Vagina (tissue), 2 donors: Measurements from ENCODE around the gene GNG2. TPM values are rescaled to one million over a fixed set of nuclear protein-coding genes. Genes with fewer than 3 reads are reported as not detected.

Experiments used
- DNase-seq, 2 donors: peaks; one replicate each; pipeline ENCODE4 v3.0.0-alpha.2; 2017; ENCODE audit errors: extremely low spot score in 2 of 2
- H3K27ac ChIP-seq: fragments of 200-600 bp; sonication (generic); one replicate; pipeline ENCODE4 v1.5.1; 2019
- H3K27me3 ChIP-seq: fragments of 200-600 bp; sonication (generic); one replicate; pipeline ENCODE4 v1.5.1; 2019
- H3K36me3 ChIP-seq, 2 donors: fragments of 200-600 bp; sonication (generic); one replicate each; pipeline ENCODE4 v1.5.1; 2017 to 2019
- H3K4me1 ChIP-seq: fragments of 200-600 bp; sonication (generic); one replicate; pipeline ENCODE4 v1.5.1; 2019
- H3K4me3 ChIP-seq, 2 donors: fragments of 200-600 bp; sonication (generic); 1 replicate in 1 of 2; 2 replicates in 1 of 2; pipeline ENCODE4 v1.5.1; 2016 to 2019
- H3K9me3 ChIP-seq: fragments of 200-600 bp; sonication (generic); one replicate; pipeline ENCODE4 v1.5.1; 2019
- CTCF ChIP-seq, 3 experiments: fragments of 450-650 bp in 2 of 3; fragments of 200-600 bp in 1 of 3; sonication (generic) in 1 of 3; IDR thresholded peaks; one replicate each; pipeline ENCODE4 v1.5.1; 2017 to 2019; ENCODE audit warnings: antibody characterized with exemption in 3 of 3, mild to moderate bottlenecking in 2 of 3, moderate library complexity in 2 of 3
- POLR2A ChIP-seq, 2 donors: fragments of 450-650 bp; IDR thresholded peaks; one replicate each; pipeline ENCODE4 v1.6.1; 2017; ENCODE audit warnings: antibody characterized with exemption in 2 of 2, mild to moderate bottlenecking in 2 of 2, moderate library complexity in 2 of 2
- POLR2AphosphoS5 ChIP-seq, 2 donors: sonication (generic); formaldehyde crosslinking; IDR thresholded peaks; one replicate each; pipeline ENCODE4 v1.9.0; 2017; ENCODE audit warnings: antibody characterized with exemption in 2 of 2, mild to moderate bottlenecking in 2 of 2, low read depth in 1 of 2; ENCODE audit not compliant: insufficient read depth in 1 of 2
- intact Hi-C: fragments of 100-400 bp; cut with DNase I; formaldehyde crosslinking; loops from one replicate; pipeline ENCODE4 v1.15.1; 2023
- total RNA-seq: library from RNA; depleted of rRNA; stranded (reverse); fragments of >200 nt; gene quantifications from one replicate; pipeline ENCODE4 v1.2.3, GENCODE V29; 2016

The GNG2 gene
- total RNA-seq, 1 donor from 2014 or later, result 12.8 TPM

- TF ChIP-seq POLR2AphosphoS5 (IDR thresholded peaks at IDR 0.05; ENCODE audit: insufficient read depth in 1 of 2, low read depth in 1 of 2) (no peak), POLR2A (IDR thresholded peaks at IDR 0.05) (no peak), CTCF (IDR thresholded peaks at IDR 0.05) (no peak)
- H3K27me3 ChIP-seq, result no peaks in the 10 kb centered on the region
- intact Hi-C loops, result no loop called here
- H3K4me1 ChIP-seq, result no peaks in the 10 kb centered on the region
- DNase-seq, result no peak
- H3K36me3 ChIP-seq, result no peaks in the 10 kb centered on the region
- no peak overlapping the region for H3K4me3 ChIP-seq
- no peak overlapping the region for H3K27ac ChIP-seq
- no peaks in the 10 kb centered on the region for H3K9me3 ChIP-seq
These were observed 38.6 kb upstream of the GNG2 start for GRCh38 chr14:51821822-51822221.

GRCh38 chr14:51822499-51822898 is 37.9 kb upstream of the GNG2 start:
- intact Hi-C loops, result no loop called here

GRCh38 chr14:51823706-51824105 is 36.7 kb upstream of the GNG2 start:
- no peak overlapping the region for H3K27ac ChIP-seq
- H3K4me1 ChIP-seq, result no peaks in the 10 kb centered on the region
- no peaks in the 10 kb centered on the region for H3K36me3 ChIP-seq
- no peaks in the 10 kb centered on the region for H3K9me3 ChIP-seq
- no peaks in the 10 kb centered on the region for H3K27me3 ChIP-seq
- TF ChIP-seq CTCF (IDR thresholded peaks at IDR 0.05) (no peak), POLR2AphosphoS5 (IDR thresholded peaks at IDR 0.05; ENCODE audit: insufficient read depth in 1 of 2, low read depth in 1 of 2) (no peak), POLR2A (IDR thresholded peaks at IDR 0.05) (no peak)
- intact Hi-C loops, result no loop called here
- no peak for DNase-seq
- H3K4me3 ChIP-seq, result no peak overlapping the region

More at GRCh38 chr14:51822499-51822898, 37.9 kb upstream of the GNG2 start:
- DNase-seq, result no peak
- no peak for TF ChIP-seq POLR2A (IDR thresholded peaks at IDR 0.05)
- no peak for TF ChIP-seq CTCF (IDR thresholded peaks at IDR 0.05)
- H3K4me3 ChIP-seq, result no peak overlapping the region
- H3K4me1 ChIP-seq, result no peaks in the 10 kb centered on the region
- no peaks in the 10 kb centered on the region for H3K36me3 ChIP-seq
- no peaks in the 10 kb centered on the region for H3K9me3 ChIP-seq
- H3K27me3 ChIP-seq, result no peaks in the 10 kb centered on the region
- no peak overlapping the region for H3K27ac ChIP-seq

- H3K9me3 ChIP-seq, result no peaks in the 10 kb centered on the region
- intact Hi-C loops, result no loop called here
- no peaks in the 10 kb centered on the region for H3K36me3 ChIP-seq
- H3K4me3 ChIP-seq, result no peak overlapping the region
- DNase-seq, result no peak
- no peak for TF ChIP-seq CTCF (IDR thresholded peaks at IDR 0.05)
- H3K4me1 ChIP-seq, result no peaks in the 10 kb centered on the region
- H3K27ac ChIP-seq, result no peak overlapping the region
- H3K27me3 ChIP-seq, result no peaks in the 10 kb centered on the region
These were observed 36.2 kb upstream of the GNG2 start for GRCh38 chr14:51824191-51824590.

GRCh38 chr14:51825926-51826325 is 34.5 kb upstream of the GNG2 start:
- no peak for DNase-seq

More at GRCh38 chr14:51825926-51826325, 34.5 kb upstream of the GNG2 start:
- no peak overlapping the region for H3K4me3 ChIP-seq
- H3K4me1 ChIP-seq, result no peaks in the 10 kb centered on the region
- H3K27ac ChIP-seq, result no peak overlapping the region
- H3K9me3 ChIP-seq, result no peaks in the 10 kb centered on the region
- intact Hi-C loops, result no loop called here
- TF ChIP-seq POLR2A (IDR thresholded peaks at IDR 0.05), result no peak
- TF ChIP-seq POLR2AphosphoS5 (IDR thresholded peaks at IDR 0.05; ENCODE audit: insufficient read depth in 1 of 2, low read depth in 1 of 2), result no peak
- TF ChIP-seq CTCF (IDR thresholded peaks at IDR 0.05), result no peak
- no peaks in the 10 kb centered on the region for H3K36me3 ChIP-seq
- no peaks in the 10 kb centered on the region for H3K27me3 ChIP-seq
